Activated T-helper 1 cell treated with anti-CD3 and anti-CD28 coated beads, Interleukin-2, amount 50 U/mL, for 16 hours (primary cell): ENCODE data around the gene KASH5.
A peak's percentile ranks its signal among the peaks of the same experiment; 100 is the strongest.
"Not testable (repeated sequence)": the region's sequence is repeated elsewhere in the genome, so short reads cannot be mapped to it uniquely, and the experiment has no call there.

Source experiments
- DNase-seq, 2 donors: peaks; one replicate each; pipeline ENCODE4 v3.0.0-alpha.2; 2020; ENCODE audit warnings: low read depth in 1 of 2, low spot score in 1 of 2

Gene KASH5

GRCh38 chr19:49453013-49453756 is 65.1 kb downstream of the KASH5 start, which contains the start of gene ALDH16A1:
Gene ALDH16A1 (plus strand): TSS chr19:49453225. CDS start chr19:49453332, 107 bp downstream.
- peak; percentile 94 to 98 for DNase-seq

- no peak for DNase-seq
Observed at GRCh38 chr19:49453757-49454240, 65.8 kb downstream of the KASH5 start.

DNA sequence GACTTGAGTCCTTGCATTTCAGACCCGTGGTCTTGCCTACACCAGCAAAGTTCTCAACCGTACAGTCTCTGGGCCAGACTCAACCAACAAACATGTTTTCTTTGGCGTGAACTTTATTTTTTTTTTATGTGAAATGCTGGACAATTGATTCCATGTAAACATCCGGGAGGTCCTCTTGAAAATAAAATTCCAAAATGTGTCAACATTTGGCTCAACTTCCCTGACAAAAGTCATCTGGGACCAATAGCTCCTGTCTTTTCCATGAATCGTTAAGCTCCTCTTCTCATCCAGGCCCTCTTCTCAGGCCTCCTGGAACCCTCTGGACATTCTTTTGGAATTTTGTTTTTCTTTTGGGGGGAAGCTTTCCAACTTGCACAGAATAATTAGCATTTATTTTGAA is 67.7 kb downstream of the KASH5 start:
- no peak for DNase-seq

- DNase-seq = no peak
Observed at GRCh38 chr19:49456326-49456725, 68.3 kb downstream of the KASH5 start.

GRCh38 chr19:49458567-49458903 is 70.5 kb downstream of the KASH5 start:
- DNase-seq = no peak

DNA sequence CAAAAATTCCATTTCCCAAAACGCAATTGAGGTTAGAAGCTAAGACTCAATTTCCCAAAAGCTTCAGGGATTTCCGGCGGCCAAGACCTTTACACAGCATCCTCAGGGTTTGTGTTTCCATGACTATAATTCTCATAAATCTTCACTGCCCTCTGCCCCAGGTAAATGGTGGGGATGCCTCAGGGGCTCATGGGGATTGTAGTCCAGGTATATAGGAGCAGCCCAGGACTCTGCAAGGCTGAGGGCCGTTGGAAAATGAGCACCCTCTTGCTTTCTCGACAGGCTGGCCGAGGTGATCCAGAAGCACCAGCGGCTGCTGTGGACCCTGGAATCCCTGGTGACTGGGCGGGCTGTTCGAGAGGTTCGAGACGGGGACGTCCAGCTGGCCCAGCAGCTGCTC is 71.3 kb downstream of the KASH5 start:
- DNase-seq = no peak

GRCh38 chr19:49461130-49461529 is 73.1 kb downstream of the KASH5 start:
- DNase-seq = not testable (repeated sequence)

GRCh38 chr19:49461656-49462055 is 73.6 kb downstream of the KASH5 start:
- DNase-seq = no peak

GRCh38 chr19:49462492-49462891 is 74.4 kb downstream of the KASH5 start:
- DNase-seq = no peak

- DNase-seq = no peak
Observed at GRCh38 chr19:49463960-49464740, 76.1 kb downstream of the KASH5 start.

- no peak for DNase-seq
Observed at GRCh38 chr19:49465371-49465770, 77.3 kb downstream of the KASH5 start.
